ENCODE data around the gene DSE. TPM values are rescaled to one million over a fixed set of nuclear protein-coding genes. Genes with fewer than 3 reads are reported as not detected.

The DSE gene
- total RNA-seq, 4 donors from 2014 or later: 22.2 to 32.8 (median 30.5) TPM

GRCh38 chr6:116482780-116483179 lies 112.0 kb downstream of the DSE start:
- WGBS, 2 donors: 72 to 81% methylated on average over 1 of the region's 1 CpG
- no peak for TF ChIP-seq CTCF (IDR thresholded peaks at IDR 0.05)
- no peak for TF ChIP-seq POLR2A (IDR thresholded peaks at IDR 0.05)
- no peak for DNase-seq
- no peak overlapping the region for H3K4me3 ChIP-seq (replicated peaks in 1 of 3)
- H3K4me1 ChIP-seq: no peaks in the 10 kb centered on the region
- no peaks in the 10 kb centered on the region for H3K36me3 ChIP-seq
- no peaks in the 10 kb centered on the region for H3K27me3 ChIP-seq
- intact Hi-C loops (cut with DNase I): no loop called here
- H3K9me3 ChIP-seq: no peaks in the 10 kb centered on the region
- no peak overlapping the region for H3K27ac ChIP-seq

GRCh38 chr6:116483616-116484015 lies 112.9 kb downstream of the DSE start:
- Histone ChIP-seq H3K36me3 (no peaks in the 10 kb centered on the region), H3K4me3 (replicated peaks in 1 of 3) (no peak overlapping the region), H3K27me3 (no peaks in the 10 kb centered on the region), H3K4me1 (no peaks in the 10 kb centered on the region), H3K9me3 (no peaks in the 10 kb centered on the region), H3K27ac (no peak overlapping the region)
- 90 to 92% methylated on average over 2 of the region's 2 CpGs for WGBS, 2 donors
- intact Hi-C loops (cut with DNase I): no loop called here
- DNase-seq: no peak
- TF ChIP-seq POLR2A (IDR thresholded peaks at IDR 0.05): no peak
- TF ChIP-seq CTCF (IDR thresholded peaks at IDR 0.05): no peak

- Histone ChIP-seq H3K27me3 (no peaks in the 10 kb centered on the region), H3K36me3 (no peaks in the 10 kb centered on the region), H3K27ac (no peak overlapping the region), H3K9me3 (no peaks in the 10 kb centered on the region), H3K4me3 (replicated peaks in 1 of 3) (no peak overlapping the region), H3K4me1 (no peaks in the 10 kb centered on the region)
- no peak for DNase-seq
- TF ChIP-seq POLR2A (IDR thresholded peaks at IDR 0.05): no peak
- 54 to 66% methylated on average over 5 of the region's 5 CpGs for WGBS, 2 donors
- intact Hi-C loops (cut with DNase I): no loop called here
Measured at GRCh38 chr6:116485559-116486184, 114.9 kb downstream of the DSE start.

- WGBS, 2 donors: 83 to 86% methylated on average over 1 of the region's 1 CpG
- intact Hi-C loops (cut with DNase I): no loop called here
Measured at GRCh38 chr6:116491610-116492330, 121.0 kb downstream of the DSE start.

GRCh38 chr6:116492331-116493067 lies 121.8 kb downstream of the DSE start:
- H3K4me1 ChIP-seq: no peaks in the 10 kb centered on the region
- 73 to 84% methylated on average over 6 of the region's 6 CpGs for WGBS, 2 donors
- no peak overlapping the region for H3K27ac ChIP-seq
- H3K4me3 ChIP-seq (replicated peaks in 1 of 3): no peak overlapping the region
- DNase-seq: no peak
- no peak for TF ChIP-seq POLR2A (IDR thresholded peaks at IDR 0.05)
- no peak for TF ChIP-seq CTCF (IDR thresholded peaks at IDR 0.05)
- no peaks in the 10 kb centered on the region for H3K36me3 ChIP-seq
- intact Hi-C loops (cut with DNase I): no loop called here
- H3K9me3 ChIP-seq: no peaks in the 10 kb centered on the region
- H3K27me3 ChIP-seq: no peaks in the 10 kb centered on the region

More at GRCh38 chr6:116491610-116492330, 121.0 kb downstream of the DSE start:
- H3K9me3 ChIP-seq: no peaks in the 10 kb centered on the region
- no peaks in the 10 kb centered on the region for H3K27me3 ChIP-seq
- H3K4me3 ChIP-seq (replicated peaks in 1 of 3): no peak overlapping the region
- TF ChIP-seq POLR2A (IDR thresholded peaks at IDR 0.05) (no peak), CTCF (IDR thresholded peaks at IDR 0.05) (no peak)
- no peak for DNase-seq
- H3K27ac ChIP-seq: no peak overlapping the region
- H3K36me3 ChIP-seq: no peaks in the 10 kb centered on the region
- no peaks in the 10 kb centered on the region for H3K4me1 ChIP-seq

Other genes starting within 250 kb of the DSE start
- gene COL10A1, start 244.8 kb upstream of the DSE start, total RNA-seq: under 1 TPM in 1 of 4 donors, not detected in 3; 0.78 TPM
- 10 to 100 TPM; 21.4 to 26.7 (median 24.5) TPM for gene TSPYL4, start 116.9 kb upstream of the DSE start, total RNA-seq
- 100 to 1,000 TPM in 3 of 4 donors, 10 to 100 TPM in 1; 87.6 to 169 (median 123) TPM for gene TSPYL1, start 91.0 kb upstream of the DSE start, total RNA-seq
- 1 to 10 TPM; 1.3 to 2.9 (median 2.3) TPM for gene CALHM6, start 90.4 kb downstream of the DSE start, total RNA-seq
- gene CALHM5, start 140.7 kb downstream of the DSE start, total RNA-seq: 1 to 10 TPM in 1 of 4 donors, under 1 TPM in 3; 0.59 to 1.3 (median 0.69) TPM
- gene TRAPPC3L, start 174.7 kb downstream of the DSE start, total RNA-seq: under 1 TPM in 2 of 4 donors, not detected in 2; 0.13 to 0.42 TPM
- gene CALHM4, start 182.8 kb downstream of the DSE start, total RNA-seq: not detected
- 10 to 100 TPM; 42.0 to 71.2 (median 48.5) TPM for gene RWDD1, start 200.6 kb downstream of the DSE start, total RNA-seq
- gene RSPH4A, start 245.5 kb downstream of the DSE start, total RNA-seq: 1 to 10 TPM; 1.2 to 1.6 (median 1.4) TPM